HG02981 (cell line): ENCODE measurements around the gene HRK.
"Not testable (repeated sequence)": the region's sequence is repeated elsewhere in the genome, so short reads cannot be mapped to it uniquely, and the experiment has no call there.

Experiments used
- ATAC-seq: cut with Tn5 transposase; IDR thresholded peaks from one replicate; pipeline ENCODE4 v1.9.1; 2021; ENCODE audit warnings: mild to moderate bottlenecking, moderate library complexity; ENCODE audit not compliant: unreplicated experiment

Gene HRK

DNA sequence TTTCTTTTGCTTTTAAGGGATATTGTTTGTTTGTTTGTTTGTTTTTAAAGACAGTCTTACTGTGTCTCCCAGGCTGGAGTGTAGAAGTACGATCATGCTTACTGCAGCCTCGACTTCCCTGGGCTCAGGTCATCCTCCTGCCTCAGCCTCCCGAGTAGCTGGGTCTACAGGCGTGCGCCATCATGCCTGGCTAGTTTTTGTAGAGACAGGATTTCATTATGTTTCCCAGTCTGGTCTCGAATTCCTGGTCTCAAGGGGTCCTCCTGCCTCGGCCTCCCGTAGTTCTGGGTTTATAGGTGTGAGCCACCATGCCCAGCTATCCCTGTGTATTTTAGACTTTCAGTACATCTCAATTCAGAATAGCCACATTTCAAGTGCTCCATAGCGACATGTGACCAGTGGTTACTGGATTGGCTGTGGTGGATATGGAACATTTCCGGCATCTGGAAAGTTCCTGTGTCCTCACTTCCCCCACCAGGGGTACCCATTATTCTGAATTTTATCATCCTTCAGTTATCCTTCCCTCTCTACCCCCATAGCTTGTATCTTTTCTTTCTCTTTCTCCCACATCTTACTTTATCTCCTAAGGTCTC is 61.1 kb downstream of the HRK start:
- ATAC-seq, result no peak

DNA sequence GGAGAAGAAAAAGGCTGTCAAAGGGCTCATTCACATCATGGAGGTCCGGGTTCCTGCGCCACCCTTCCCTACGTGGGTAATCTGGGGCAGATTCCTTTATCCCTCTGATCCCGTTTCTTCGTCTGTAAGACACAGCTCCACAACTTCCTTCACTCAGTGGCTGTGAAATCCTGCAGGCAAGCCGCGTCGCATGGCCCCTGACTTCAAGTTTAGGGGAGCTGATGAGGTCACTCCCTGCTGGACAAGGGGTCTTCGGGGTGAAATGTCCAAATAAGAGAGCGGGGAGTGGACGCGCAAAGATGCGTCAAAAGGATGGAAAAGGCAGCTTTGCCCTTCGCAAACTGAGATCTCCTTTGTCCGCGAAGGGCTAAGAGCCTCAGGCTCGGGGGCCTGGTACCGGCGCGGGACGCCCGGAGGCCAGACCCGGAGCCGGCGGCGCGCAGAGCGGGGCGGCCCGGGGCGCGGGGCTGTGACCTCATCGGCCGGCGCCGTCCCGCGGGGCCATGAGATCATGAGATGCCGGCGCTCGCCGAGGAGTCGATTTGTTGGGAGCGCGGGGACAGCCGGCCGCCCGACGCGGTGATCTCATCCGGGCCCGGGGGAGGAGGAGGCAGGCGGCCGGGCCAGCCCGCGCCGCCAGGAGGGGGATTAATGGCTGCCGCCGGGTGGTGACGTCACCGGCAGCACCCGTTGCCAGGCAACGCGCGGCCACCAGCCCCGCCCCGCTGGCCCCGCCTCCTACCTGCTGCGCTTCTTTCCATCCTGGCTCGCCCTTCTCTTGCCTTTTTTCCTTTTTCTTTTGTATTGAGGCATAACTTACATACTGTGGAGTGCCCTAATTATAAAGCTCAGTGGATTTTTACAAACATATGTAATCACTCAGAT is 62.1 kb downstream of the HRK start:
- peak; percentile 89 for ATAC-seq

DNA sequence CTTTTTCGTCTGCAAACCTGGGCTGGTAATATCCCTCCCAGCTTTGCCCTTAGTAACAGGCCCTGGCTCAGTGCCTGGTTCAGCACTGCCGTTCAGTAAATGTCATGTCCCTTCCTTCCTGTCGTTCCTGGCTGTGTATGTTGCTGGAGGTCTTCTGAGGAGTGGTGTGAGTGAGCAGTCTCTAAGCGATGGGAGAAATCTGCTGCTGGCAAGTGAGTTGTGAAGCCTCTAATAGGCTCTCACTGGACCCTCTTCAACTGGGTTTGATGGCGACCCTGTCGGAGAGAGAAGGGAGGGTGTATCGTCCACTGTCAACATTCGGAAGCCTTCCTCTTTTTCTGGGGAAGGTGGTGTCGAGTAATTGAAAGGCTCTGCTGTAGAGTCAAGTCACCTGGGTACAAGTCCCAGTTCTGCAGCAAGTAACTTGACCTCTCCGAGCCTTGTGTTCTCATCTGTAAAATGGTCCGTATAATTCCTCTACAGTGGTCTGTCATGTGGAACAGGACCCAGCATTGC is 62.8 kb downstream of the HRK start:
- ATAC-seq, result peak; percentile 13

DNA sequence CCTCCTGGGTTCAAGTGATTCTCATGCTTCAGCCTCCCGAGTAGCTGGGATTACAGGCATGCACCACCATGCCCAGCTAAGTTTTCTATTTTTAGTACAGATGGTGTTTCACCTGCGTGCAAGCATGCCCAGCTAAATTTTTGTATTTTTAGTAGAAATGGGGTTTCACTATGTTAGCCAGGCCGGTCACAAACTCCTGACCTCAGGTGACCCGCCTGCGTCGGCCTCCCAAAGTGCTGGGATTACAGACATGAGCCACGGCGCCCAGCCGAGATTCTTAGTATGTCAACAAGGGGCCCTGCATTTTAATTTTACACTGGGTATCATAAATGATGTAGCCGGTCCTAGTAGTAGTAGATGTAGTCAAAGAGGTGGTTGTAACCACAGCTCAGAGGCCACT is 66.5 kb downstream of the HRK start:
- not testable (repeated sequence) for ATAC-seq

DNA sequence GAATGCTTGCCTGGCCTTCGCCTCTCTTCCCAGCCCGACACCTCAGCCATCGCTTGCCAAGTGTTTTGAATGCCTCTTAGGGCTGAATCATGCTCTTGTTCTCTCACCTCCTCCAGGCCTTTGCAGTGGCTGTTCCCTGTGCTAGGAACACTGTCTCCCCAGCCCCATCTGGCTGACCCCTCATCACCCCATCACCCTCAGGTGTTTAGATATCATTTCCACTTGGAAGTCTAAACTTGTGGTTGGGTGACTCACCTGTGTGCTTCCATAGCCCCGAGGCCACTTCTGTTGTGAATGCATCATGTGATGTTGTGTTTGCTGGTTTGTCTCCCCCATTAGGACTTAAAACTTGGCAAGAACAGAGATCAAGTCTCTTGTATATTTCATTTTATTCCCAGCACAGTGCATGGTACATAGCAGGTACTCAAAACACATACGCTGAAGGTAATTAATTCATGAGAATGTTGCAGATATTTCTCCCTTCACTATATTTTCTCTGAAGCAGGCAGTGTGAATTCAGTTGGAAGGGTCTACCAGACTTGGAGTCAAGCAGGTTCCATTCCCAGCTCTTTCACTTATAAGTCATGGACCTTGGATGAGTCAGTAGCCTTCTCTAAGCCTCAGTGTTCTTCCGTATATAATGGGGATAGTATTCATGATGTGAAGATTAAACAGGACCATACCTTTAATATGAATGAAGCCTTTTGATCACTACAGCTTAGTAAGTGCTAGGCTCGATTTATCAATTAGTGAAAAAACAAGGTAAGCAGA is 67.8 kb downstream of the HRK start:
- no peak for ATAC-seq

DNA sequence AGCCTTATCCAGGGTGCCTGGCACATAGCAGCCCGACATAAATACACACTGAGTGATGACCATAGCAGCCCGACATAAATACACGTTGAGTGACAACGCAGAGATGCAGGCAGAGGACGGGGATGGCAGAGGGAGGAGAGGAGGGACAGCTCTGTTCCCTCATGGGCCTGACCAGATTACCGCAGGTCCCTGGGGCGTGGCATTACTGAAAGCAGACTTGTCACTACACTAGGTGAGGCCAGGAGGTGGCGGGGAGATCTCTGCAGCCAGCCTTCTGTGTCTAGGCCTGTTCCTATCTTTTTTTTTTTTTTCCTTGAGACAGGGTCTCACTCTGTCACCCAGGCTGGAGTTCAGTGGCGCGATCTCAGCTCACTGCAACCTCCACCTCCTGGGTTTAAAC is 69.0 kb downstream of the HRK start:
- ATAC-seq, result no peak

DNA sequence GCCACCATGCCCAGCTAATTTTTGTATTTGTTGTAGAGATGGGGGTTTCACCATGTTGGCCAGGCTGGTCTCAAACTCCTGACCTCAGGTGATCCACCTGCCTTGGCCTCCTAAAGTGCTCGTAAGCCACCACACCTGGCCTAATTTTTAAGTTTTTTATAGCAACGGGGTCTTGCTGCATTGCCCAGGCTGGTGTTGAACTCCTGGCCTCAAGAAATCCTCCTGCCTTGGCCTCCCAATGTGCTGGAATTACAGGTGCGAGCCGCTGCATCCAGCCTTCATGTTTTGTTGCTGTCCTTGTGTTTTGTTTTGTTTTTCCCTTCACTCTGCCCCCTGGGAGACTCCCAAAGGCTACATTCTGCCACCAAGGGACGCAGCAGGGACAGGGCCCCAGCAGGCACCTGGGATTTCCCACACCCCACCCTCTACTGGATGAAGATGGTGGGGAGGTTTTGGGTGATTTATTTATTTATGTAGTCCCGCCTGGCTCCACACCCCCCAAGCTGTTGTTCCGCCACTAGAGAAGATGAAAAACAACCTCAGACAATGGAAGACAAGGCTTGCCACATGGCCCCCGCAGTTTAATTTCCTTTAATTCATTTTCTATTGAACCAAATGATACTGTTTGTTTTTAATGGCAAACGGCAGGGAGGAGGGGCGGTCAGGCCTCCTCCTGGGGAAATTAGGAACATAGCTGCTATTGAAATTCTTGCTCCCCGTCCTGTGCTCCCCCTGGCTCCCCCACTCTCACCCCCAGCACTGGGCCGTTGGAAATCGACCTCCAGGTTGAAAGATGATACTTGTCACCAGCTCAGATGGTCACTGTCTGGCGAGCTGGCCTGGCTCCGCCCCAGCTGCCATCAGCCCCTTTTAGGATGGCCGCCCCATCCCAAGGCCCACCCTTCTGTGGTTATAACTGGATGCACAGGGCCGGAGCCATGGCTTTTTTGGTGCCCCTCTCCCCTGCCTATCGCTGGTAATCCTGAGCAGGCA is 72.8 kb downstream of the HRK start:
- no peak for ATAC-seq

DNA sequence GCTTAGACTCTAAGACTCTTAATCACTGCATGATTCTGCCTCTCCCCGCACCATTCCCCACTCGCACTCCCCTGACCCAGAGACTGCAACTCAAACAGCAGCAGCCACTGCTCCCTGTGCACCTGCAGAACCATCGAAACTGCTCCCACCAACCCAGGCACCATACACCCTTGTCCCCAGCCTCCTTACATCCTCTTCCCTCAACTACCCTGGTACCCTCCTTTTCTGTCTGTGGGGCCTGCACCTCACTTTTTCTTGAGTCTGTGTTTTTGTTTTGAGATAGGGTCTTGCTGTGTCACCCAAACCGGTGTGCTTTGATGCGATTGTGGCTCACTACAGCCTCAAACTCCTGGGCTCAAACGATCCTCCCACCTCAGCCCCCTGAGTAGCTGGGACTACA is 73.7 kb downstream of the HRK start:
- no peak for ATAC-seq

DNA sequence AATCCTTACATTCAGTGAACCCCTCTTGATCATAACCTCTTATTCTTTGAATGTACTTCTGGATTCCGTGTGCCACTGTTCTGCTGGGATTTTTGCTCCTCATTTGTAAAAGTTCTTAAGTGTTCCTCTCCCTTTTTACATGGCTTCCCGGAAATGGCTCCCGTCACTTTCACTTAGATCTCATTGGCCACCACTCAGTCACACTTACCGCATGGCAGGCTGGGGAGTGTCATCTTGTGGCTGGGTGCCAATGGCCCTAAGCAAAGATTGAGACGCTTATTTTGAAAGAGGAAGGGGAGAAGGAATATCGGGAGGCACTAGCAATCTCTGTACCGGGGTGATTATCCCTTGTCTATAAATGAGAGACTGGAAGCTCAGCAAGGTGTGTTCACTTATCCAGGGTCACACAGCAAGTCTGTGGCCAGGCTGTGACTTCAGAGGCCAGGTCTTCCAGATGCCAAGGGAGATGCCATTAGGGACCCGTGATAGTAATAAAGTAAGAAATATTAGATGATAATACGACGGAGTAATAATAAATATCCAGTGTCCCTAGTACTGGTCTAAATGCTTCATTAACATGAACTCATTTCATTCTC is 74.3 kb downstream of the HRK start:
- no peak for ATAC-seq
